ENCODE measurements around the gene NPAS4. TPM values are rescaled to one million over a fixed set of nuclear protein-coding genes. Genes with fewer than 3 reads are reported as not detected.
"Not testable (repeated sequence)": the region's sequence is repeated elsewhere in the genome, so short reads cannot be mapped to it uniquely, and the experiment has no call there.

The NPAS4 gene
- total RNA-seq, 1 donor from 2014 or later = not detected

DNA sequence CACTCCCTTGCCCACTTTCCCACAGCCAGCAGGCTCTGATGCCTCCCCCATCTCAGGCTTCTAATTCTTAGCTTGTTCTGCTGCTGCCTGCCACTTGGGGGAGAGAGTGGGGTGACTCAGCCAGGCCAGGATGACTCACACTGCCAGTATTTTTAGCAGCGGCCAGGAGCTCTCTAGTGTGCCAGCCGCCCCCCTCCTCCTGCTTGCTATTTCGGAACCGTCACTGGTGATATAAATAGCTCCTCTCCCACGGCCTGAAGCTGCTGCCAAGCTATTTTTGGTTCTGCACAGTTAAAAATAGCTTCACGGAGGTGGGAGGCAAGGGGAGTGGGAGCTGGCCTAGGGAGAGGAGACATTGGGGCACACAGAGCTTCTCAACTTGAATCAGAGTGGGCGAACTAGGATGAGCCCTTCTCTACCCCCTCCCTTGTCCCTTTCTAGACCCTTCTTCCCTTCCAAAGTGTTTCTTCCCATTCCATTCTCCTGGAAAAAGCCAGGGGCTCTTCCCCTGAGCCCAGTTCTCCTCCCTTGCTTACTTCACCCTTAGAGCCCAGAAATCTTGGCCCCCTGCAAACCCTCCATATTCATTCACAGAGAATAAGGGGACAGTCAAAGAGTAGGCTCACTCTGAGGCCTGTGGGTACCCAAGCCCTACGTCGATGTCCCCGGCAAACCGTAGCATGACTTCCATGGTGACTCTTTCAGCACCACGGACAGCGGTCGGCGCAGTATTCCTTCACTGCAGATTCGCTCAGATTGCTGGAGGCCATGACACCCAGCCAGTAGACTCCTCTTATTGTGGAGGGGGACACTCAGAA, 2.5 kb upstream of the NPAS4 start:
- ATAC-seq = peak; percentile 65

DNA sequence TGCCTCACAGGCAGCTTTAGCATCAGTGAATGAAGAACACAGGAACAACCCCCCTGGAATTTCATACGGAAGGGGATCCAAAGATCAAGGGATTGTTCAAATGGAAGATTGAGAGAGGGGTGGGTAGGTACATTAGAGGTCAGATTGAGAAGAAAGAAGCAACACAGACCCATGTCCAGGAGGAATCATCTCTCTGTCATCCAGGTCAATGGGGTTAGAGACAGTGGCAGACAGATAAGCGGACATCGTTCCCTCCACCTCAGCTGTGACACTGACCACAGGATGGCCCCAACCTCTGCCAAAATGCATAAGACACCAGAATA, 1.9 kb upstream of the NPAS4 start:
- ATAC-seq = no peak

DNA sequence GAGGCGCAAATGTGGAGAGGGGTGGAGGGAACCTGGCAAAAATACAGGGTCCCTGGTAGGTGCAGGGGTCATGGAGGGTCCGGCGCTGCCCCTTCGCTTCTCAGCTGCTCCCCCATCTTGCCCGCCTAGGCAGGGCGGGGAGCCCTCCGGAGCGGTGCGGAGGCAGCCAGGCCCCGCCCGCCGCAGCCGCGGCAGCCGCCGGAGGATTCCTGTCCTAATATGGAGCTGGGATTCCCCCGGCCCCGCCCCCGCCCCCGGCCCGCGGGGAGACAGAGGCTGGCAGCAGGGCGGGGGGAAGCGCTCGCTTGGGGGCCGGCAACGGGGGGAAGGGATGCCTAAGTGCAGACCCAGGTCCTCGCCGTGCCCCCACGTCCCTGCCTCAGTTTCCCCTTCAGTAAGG, 1.0 kb upstream of the NPAS4 start:
- ATAC-seq = no peak

DNA sequence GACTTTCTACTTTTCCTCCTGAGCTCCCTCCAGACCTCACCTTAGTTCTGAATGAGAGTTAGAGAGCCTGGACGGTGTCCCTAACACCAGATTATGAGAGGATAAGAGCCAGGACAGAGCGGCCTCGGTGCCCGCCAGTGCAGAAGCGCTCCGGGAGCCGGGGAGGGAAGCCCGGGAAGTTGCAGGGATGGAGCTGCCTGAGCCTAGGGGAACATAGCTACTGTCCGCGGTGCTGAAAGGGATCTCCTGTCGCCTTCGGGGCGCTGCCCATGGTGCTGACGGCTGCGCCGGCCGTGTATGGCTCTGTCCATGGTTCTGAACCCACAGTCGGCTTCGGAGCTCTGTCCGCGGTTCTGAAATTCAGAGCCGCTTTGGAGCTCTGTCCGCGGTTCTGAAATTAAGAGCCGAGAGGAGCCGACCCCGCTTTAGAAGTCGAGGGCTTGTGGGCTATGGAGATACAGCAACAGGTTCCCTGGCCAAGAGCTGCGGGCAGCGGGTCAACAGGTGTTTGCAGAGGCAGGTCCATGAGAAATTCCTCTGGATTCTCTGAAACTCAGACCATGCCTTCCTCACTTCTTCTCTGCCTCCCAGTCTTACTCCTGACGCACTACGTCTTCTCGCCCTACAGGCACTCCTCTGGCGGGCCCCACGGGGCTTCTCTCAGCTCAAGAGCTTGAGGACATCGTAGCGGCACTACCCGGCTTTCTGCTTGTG, 814 bp downstream of the NPAS4 start:
- peak; percentile 95 for ATAC-seq

DNA sequence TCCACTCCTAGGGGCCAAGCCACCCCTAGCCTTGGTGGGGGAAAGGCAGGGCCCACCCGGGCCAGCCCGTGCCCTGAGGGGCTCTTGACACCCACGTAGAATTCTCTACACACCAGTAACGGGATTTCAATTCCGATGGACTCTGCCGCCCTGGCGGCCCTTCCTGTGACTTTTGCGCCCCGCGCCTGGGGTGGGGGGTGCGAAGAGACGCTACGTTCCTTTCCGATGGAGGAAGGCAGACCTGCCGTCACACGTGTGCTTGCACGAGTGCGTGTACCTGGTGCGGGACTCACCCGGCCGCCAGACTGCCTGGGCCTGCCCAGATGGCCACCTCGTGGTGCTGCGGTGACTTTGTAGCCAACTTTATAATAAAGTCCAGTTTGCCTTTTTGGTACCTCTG, 5.5 kb downstream of the NPAS4 start:
- no peak for ATAC-seq

DNA sequence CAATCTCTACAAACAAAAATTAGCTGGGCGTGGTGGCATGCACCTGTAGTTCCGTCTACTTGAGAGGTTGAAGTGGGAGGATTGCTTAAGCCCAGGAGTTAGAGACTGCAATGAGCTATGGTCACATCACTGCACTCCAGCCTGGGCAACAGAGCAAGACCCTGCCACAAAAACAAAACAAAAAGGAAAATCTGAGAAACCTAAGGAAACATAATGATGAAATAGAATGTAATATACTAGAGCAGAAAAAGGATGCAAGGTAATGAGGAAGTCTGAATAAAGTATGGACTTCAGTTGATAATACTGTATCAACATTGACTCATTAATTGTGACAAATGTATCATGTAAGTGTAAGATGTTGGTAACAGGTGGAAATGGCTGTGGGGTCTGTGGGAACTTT, 8.1 kb downstream of the NPAS4 start:
- no peak for ATAC-seq

DNA sequence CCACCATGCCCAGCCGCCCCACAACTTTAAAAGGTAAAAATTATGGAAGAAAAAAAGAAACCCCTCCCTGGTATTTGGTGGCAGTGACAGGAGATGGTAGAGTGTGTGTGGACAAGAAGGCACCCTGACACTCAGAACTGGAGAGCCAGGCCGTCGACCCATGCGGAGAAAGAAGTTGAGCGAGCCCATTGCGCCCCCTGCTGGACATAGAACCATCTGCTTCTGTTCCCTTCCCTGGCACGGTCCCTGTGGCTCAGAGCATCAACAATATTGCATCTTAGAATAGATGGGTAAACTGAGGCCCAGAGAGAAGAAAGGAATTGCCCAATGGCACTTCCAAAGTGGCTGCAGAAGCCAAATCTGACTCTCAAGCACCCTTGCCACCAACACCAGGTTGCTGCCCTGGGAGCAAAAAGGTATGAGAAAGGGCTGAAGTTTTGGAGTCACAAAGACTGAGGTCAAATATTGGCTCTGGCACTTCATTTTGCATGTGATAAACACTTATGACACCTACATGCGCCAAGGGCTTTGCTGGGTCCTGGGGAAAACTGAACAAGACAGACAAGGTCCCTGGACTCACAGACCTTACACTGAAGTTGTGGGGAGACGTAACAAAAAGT, 9.3 kb downstream of the NPAS4 start:
- ATAC-seq = peak; percentile 76

DNA sequence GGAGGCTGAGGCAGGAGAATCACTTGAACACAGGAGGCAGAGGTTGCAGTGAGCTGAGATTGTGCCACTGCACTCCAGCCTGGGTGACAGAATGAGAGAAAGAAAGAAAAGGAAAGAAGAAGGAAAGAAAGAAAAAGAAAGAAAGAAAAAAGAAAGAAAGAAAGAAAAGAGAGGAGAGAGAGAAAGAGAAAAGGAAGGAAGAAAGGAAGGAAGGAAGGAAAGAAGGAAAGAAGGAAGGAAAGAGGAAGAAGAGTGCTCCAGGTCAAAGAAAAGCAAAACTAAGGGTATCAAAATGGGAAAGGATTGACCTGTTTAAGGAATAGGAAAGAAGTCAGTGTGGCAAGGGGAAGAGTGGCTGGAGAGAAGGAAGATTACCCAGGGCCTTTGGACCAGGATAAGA, 10.5 kb downstream of the NPAS4 start:
- not testable (repeated sequence) for ATAC-seq

DNA sequence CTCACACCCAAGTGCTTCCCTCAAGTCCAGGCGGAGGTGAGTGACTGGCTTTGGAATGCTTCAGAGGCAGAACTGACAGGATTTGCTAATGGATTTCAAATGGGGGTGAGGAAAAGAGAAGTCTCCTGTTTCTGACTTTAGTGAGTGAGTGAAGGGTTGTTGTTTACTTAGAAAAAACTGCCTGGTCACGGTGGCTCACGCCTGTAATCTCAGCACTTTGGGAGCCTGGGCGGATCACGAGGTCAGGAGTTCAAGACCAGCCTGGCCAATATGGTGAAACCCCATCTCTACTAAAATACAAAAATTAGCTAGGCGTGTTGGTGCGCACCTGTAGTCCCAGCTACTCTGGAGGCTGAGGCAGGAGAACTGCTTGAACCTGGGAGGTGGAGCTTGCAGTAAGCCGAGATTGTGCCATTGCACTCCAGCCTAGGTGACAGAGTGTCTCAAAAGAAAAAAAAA, 11.1 kb downstream of the NPAS4 start:
- ATAC-seq = not testable (repeated sequence)

DNA sequence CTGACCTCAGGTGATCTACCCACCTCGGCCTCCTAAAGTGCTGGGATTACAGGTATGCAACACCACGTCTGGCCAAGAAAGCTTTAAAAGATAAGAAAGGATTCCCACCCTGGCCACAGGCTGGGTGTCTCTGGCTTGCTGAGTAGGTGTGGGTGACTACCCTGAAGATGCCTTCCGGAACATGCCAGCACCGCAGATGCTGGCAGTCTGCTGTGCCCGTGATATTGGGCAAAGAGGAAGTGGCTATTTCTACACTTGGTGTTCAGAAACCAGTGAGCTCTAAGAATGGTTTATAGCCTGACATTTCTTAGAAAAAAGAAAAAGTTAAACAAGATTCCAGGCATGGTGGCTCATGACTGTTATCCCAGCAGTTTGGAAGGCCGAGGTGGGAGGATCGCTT, 11.8 kb downstream of the NPAS4 start:
- no peak for ATAC-seq

DNA sequence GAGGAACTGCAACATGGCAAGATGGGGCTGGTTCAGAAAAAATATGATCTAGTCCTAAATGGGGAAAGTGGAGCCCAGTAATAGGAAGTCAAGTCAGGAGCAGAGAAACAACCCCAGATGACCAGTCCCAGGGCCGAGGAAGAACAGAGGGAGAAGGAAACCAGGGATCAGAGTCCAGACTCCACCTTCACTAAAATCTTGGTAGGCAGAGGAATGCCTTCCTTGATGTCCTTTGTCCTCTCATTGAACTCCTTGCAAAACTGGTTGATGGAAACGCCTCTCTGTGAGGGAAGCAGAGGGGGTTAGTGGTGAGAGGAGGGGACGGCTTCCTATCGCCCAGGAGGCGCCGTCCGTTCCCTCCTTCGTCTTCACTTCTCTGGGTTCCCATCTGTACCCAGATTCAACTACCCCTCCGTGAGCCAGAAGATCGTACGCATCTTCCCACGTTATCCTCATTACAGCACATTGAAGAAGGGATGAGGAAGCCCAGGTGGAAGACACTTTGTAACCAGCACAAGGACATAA, 17.2 kb downstream of the NPAS4 start:
- ATAC-seq = no peak

DNA sequence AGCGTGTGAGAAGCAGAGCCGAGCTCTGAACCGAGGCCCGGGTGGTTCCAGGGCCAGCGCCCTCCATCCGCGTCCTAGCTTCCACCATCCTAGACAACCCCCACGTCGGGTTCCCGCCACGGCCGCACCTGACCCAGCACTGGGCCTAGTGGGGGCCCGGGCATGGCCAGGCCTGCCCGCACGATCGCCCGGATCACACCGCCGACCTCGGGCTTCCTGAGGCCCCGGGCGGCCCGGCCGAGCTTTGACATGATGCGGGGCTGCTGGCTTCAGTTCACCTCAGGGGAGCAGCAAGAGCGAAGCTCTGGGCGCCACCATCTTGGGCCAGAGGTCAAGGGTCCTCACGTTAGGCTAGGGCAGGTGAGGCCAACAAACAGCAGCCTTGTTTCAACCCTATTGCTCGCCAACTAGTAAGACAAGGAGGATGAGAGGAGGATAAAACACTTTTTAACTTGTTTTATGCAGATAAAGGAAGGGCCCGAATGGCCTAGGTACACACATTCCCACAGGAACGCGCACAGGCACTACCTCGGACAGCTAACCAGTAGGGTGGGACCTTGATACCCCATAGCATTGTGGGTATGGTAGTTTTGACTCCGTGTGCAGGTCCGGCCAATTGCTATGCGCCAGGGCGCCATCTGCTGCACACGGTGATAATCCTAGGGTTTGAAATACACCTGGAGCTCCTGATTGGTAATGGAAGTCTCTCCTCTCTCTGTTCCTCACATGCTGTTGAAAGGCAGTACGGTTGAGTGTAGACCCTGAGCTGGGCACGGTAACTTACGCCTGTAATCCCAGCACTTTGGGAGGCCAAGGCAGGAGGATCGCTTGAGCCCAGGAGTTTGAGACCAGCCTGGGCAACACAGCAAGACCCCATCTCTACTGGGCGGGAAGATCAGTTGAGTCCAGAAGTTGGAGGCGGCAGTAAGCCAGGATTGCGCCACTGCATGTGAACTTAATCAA, 17.9 kb downstream of the NPAS4 start, which contains the start of gene MRPL11:
MRPL11 (minus strand) TSS at position 345 of the 963 bp plus-strand sequence; CDS start at position 251, 94 bp downstream.
- peak; percentile 100 for ATAC-seq

DNA sequence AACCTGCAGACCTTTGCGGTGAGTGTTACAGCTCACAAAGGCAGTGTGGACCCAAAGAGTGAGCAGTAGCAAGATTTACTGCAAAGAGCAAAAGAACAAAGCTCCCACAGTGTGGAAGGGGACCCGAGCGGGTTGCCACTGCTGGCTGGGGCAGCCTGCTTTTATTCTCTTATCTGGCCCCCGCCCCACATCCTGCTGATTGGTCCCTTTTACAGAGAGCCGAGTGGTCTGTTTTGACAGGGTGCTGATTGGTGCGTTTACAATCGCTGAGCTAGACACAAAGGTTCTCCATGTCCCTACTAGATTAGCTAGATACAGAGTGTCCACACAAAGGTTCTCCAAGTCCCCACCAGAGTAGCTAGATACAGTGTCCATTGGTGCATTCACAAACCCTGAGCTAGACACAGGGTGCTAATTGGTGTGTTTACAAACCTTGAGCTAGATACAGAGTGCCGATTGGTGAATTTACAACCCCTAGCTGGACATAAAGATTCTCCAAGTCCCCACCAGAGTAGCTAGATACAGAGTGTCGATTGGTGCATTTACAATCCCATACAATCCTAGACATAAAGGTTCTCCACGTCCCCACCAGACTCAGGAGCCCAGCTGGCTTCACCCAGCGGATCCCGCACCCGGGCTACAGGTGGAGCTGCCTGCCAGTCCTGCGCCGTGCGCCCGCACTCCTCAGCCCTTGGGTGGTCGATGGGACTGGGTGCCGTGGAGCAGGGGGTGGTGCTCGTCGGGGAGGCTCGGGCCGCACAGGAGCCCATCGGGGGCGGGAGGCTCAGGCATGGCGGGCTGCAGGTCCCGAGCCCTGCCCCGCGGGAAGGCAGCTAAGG, 19.5 kb downstream of the NPAS4 start:
- not testable (repeated sequence) for ATAC-seq

DNA sequence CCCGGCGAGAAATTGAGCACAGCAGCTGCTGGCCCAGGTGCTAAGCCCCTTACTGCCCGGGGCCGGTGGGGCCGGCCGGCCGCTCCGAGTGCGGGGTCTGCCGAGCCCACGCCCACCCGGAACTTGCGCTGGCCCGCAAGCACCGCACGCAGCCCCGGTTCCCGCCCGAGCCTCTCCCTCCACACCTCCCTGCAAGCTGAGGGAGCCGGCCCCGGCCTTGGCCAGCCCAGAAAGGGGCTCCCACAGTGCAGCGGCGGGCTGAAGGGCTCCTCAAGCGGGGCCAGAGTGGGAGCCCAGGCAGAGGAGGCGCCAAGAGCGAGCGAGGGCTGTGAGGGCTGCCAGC, 20.1 kb downstream of the NPAS4 start:
- not testable (repeated sequence) for ATAC-seq

DNA sequence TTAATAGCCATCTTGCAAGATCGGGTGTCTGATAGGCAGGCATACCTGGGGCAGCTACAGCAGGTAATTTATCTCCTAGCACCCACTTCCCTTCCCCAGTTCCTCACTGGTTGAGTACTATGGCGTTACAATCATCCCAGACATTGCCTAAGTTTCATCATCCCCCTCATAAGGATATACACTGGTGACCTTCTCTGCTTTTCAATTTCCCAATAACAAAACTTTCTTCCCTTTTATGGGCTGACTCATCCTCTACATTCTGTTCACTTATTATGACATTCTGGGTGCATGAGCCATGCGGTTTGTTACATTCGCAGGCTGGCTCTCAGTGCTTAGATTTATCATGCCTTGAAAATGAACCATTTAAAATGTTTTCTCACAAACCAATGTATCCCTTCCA, 22.8 kb downstream of the NPAS4 start:
- ATAC-seq = no peak

DNA sequence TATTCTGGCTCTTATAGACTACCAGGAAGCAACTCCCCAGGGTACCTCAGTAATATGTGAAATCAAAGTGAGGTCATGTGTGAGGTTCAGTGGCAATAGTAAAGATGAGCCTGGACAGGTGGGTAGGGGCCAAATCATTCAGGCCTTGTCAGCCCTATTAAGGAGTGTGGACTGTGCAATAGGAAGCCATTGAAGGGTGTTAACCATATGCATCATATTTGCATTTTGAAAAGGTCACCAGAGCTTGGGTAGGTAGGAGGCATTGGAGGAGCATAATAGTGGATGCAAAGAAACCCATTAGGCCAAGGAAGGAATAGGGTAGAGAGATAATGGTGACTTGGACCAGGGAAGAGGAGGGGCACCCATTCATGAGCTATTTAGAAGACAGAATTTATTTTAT, 26.2 kb downstream of the NPAS4 start:
- no peak for ATAC-seq

DNA sequence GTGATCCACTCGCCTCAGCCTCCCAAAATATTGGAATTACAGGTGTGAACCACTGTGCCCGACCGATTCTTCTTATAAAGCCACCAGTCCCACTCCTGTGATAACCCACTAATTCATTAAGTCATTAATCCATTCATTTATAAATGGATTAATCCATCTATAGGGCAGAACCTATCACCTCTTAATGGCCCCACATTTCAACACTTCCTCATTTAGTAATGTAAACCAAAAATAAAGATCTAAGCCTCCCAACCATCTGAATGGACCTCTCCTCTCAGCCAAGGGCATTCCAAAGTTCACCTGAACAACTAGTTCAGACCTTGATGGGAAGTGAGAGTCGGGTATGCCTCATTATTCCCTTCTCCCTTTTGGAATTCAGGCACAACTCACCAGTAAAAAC, 27.7 kb downstream of the NPAS4 start:
- ATAC-seq = no peak

DNA sequence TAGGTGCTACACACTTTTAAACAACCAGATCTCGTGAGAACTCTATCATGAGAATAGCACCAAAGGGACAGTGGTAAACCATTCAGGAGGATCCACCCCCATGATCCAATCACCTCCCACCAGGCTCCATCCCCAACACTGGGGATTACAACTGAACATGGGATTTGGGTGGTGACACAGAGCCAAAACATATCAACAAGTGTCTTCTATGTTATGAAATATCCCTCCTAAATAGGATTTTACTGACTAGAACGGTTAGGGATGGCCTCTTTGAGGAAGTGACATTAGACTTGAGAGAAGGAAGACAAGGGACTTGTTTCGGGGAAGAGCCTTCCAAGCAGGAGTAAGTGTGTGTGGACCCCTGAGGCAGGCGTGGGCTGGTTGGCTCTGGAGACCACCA, 29.7 kb downstream of the NPAS4 start:
- no peak for ATAC-seq

DNA sequence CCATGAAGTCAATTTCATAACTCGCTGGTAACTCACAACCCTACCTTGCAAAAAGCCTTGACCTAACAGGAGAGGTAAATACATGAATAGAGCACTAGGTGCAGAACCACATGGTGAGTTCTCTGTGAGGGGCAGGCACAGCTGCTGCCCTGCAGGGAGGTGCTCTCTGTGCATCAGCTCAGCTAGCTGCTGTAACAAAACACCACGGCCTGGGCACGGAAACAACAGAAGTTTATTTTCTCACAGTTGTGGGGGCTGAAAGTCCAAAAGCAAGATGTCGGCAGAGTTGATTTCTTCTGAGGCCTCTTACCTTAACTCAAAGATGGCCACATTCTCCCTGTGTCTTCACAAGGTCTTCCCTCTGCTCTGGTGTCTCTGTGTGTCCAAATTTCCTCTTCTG, 30.8 kb downstream of the NPAS4 start:
- no peak for ATAC-seq

DNA sequence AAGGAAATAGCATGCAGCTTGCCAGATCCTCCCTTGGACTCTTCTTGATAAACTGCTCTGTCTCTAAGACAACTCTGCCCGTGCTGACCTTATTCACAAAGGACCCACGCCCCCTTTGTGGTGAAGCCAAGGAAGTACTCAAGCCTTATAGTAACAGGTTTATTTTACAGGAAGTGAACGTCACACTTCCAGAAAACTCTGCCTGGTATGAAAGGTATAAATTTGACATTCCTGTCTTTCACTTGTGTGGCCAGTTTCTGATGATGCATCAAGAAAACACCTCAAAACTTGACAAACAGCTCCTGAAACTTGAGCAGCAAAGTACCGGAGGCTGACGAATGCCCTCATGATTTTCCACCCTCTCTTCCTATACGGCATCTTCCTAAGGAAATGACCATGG, 33.4 kb downstream of the NPAS4 start:
- peak; percentile 75 for ATAC-seq

DNA sequence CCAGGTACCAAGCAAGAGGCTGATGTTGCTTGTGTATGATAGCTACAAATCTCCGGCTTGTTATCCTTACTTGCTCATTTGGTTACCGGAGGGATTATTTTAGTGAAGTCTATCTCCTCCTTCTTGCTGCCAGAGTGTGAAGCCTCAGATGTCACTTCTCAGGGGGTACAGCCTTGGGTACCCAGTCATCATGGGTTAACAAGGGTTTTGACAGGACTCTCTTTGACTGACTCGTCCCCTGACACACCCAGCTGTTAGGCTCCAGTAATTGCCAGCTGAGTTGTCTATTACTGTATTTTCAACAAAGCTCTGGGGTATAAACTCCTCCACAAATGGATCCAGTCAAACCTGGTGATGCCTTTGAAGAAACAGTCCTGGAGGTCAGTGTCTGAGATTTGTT, 34.0 kb downstream of the NPAS4 start:
- ATAC-seq = no peak

Measured in esophagus mucosa (tissue), 1 donor.